IgD-negative memory B cell (primary cell): ENCODE measurements around the gene ELOVL5. TPM values are rescaled to one million over a fixed set of nuclear protein-coding genes. Genes with fewer than 3 reads are reported as not detected.

Experiments used
- H3K27ac Mint-ChIP-seq, 3 donors: one replicate each; pipeline ENCODE4 v1.8.0; 2020 to 2022; ENCODE audit warnings: mild to moderate bottlenecking in 3 of 3, mixed read lengths in 3 of 3, moderate library complexity in 1 of 3
- H3K27me3 Mint-ChIP-seq: one replicate; pipeline ENCODE4 v1.8.0; 2021; ENCODE audit warnings: mixed read lengths
- H3K36me3 Mint-ChIP-seq: one replicate; pipeline ENCODE4 v1.8.0; 2020; ENCODE audit warnings: mild to moderate bottlenecking, mixed read lengths
- H3K4me1 Mint-ChIP-seq, 3 donors: one replicate each; pipeline ENCODE4 v1.8.0; 2020 to 2022; ENCODE audit warnings: mixed read lengths in 3 of 3, mild to moderate bottlenecking in 1 of 3
- H3K4me3 Mint-ChIP-seq, 4 donors: one replicate each; pipeline ENCODE4 v1.8.0; 2020 to 2022; ENCODE audit warnings: mild to moderate bottlenecking in 4 of 4, mixed read lengths in 4 of 4, moderate library complexity in 3 of 4
- H3K9me3 Mint-ChIP-seq, 3 donors: one replicate each; pipeline ENCODE4 v1.8.0; 2020 to 2021; ENCODE audit warnings: mixed read lengths in 3 of 3, mild to moderate bottlenecking in 1 of 3
- polyA plus RNA-seq: library from polyadenylated mRNA; unstranded; fragments of 300-500 nt; fragmentation: Illumina TruSeq; gene quantifications from one replicate; pipeline ENCODE4 v1.2.3, GENCODE V29; 2021

The ELOVL5 gene
- polyA plus RNA-seq, 1 donor from 2014 or later, result 156 TPM

DNA sequence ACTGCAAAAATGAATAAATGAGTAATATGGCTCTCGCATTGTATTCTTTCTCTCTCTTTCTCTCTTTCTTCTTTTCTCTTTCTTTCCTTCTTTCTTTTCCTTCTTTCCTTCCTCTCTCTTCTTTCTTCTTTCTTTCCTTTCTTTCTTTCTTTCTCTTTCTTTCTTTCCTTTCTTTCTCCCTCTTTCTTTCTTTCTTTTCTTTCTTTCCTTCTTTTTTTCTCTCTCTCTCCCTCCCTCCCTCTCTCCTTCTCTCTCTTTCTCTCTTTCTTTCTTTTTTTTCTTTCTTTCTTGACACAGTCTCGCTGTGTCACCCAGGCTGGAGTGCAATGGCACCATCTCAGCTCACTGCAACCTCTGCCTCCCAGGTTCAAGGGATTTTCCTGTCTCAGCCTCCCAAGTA lies 20.3 kb upstream of the ELOVL5 start:
- H3K27me3 Mint-ChIP-seq, result no peaks in the 10 kb centered on the region
- no peaks in the 10 kb centered on the region for H3K36me3 Mint-ChIP-seq
- no peak overlapping the region for H3K27ac Mint-ChIP-seq
- H3K9me3 Mint-ChIP-seq, result peaks cover 0 to 5% (median 2%) of the 10 kb centered on the region in 3 donors
- H3K4me1 Mint-ChIP-seq, result peaks cover 1 to 3% (median 3%) of the 10 kb centered on the region in 3 donors
- no peak overlapping the region for H3K4me3 Mint-ChIP-seq

DNA sequence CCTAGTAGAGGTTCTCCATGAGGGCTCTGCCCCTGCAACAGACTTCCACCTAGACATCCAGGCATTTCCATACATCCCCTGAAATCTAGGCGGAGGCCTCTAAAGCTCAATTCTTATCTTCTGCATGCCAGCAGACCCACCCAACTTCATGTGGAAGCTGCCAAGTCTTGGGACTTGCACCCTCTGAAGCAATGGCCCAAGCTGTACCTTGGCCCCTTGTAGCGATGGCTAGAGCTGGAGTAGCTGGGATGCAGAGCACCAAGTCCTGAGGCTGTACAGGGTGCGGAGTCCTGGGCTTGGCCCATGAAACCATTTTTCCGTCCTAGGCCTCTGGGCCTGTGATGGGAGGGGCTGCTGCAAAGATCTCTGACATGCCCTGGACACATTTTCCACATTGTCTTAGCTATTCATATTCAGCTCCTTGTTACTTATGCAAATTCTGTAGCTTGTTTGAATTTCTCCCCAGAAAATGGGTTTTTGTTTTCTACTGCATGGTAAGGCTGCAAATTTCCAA lies 17.4 kb upstream of the ELOVL5 start:
- no peaks in the 10 kb centered on the region for H3K27me3 Mint-ChIP-seq
- H3K27ac Mint-ChIP-seq, result no peak overlapping the region
- H3K9me3 Mint-ChIP-seq, result peaks cover 0 to 5% (median 2%) of the 10 kb centered on the region in 3 donors
- H3K4me1 Mint-ChIP-seq, result peaks cover 10% of the 10 kb centered on the region in 3 donors
- peaks cover 2% of the 10 kb centered on the region for H3K36me3 Mint-ChIP-seq
- H3K4me3 Mint-ChIP-seq, result peak overlapping the region in 1 of 4 donors; percentile 61

DNA sequence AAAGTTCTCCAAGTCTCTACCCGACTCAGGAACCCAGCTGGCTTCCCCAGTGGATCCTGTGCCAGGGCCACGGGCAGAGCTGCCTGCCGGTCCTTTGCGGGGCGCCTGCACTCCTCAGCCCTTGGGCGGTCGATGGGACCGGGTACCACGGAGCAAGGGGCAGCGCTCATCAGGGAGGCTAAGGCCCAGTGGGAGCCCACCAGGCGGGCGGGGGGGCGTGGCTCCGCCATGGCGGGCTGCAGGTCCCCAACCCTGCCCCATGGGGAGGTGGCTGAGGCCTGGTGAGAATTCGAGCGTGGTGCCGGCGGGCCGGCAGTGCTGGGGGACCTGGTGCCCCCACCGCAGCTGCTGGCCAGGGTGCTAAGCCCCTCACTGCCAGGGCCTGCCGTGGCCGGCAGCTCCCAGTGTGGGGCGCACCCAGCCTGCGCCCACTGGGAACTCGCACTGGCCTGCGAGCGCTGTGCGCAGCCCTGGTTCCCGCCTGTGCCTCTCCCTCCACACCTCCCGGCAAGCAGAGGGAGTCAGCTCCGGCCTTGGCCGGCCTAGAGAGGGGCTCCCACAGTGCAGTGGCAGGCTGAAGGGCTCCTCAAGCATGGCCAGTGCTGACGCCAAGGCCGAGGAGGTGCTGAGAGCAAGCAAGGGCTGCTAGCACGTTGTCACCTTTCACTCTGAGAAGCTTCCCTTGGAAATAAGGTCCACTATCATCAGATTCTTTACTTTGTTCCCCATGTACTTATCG lies 14.8 kb upstream of the ELOVL5 start:
- Mint-ChIP-seq H3K4me3 (no peak overlapping the region), H3K4me1 (peaks cover 21 to 28% (median 26%) of the 10 kb centered on the region in 3 donors), H3K27me3 (no peaks in the 10 kb centered on the region), H3K36me3 (peaks cover 2% of the 10 kb centered on the region), H3K9me3 (peaks cover 0 to 5% (median 2%) of the 10 kb centered on the region in 3 donors), H3K27ac (no peak overlapping the region)

DNA sequence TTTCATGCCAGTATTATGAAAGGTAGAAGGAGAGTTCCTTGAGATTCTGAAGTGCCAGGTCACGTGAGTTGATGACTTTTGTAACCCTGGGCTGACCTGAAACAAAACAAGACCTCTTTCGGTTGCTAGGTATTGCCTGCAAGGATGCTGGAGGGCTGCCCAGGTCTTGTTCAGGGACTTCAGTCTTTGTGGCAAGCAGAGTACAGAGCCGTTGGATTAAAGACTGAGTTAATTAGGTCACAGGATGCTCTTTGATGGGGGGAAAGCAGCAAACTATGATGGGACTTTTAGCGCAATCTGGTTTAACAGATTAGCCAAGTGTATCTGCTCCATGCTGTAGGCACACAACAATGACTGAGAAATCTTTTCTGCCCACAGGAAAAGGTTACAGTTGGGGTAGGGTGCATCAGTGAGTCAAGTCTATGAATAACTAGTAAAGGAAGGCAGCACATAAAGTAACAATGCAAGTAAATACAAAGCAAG lies 12.8 kb upstream of the ELOVL5 start:
- no peaks in the 10 kb centered on the region for H3K27me3 Mint-ChIP-seq
- H3K27ac Mint-ChIP-seq, result peak overlapping the region; percentile 57 to 88 (median 82)
- H3K4me3 Mint-ChIP-seq, result peak overlapping the region in 1 of 4 donors; percentile 76
- peaks cover 34 to 41% (median 34%) of the 10 kb centered on the region in 3 donors for H3K4me1 Mint-ChIP-seq
- H3K9me3 Mint-ChIP-seq, result no peaks in the 10 kb centered on the region
- peaks cover 2% of the 10 kb centered on the region for H3K36me3 Mint-ChIP-seq

DNA sequence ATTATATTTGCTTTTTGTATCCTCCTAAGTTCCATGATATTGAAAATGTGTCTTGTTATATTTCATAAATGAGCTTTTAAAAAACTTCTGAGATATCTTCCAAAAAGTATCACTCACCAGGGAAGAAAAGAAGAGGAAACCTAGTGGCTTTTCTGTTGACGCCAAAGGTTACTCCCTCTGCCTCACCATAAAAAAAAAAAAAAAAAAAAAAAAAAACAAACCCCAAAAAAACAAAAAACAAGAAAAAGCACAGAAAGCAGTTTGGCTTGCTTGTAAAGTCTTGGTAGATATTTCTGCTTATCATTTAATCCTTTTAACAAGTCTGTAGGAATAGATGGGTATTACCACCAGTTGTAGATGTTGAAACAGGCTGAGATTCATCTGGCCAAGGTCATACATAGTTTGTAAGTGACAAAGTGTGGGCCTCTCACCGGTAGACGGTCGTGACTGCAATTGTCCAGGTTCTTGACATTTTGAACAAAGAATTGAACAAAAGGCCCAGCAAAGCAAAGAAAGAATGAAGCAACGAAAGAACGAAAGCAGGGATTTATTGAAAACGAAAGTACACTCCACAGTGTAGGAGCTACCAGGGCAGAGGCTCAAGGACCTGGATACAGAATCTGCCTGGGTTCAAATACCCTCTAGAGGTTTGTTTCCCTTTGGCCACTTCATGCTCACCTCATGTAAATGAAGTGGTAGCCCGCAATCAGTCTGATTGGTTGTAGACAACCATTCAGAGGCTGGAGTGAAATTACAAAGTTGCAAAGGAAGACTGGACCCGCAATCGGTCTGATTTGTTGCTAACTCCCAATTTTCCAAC lies 11.6 kb upstream of the ELOVL5 start:
- Mint-ChIP-seq H3K4me1 (peaks cover 34 to 42% (median 35%) of the 10 kb centered on the region in 3 donors), H3K27me3 (no peaks in the 10 kb centered on the region), H3K4me3 (peak overlapping the region; percentile 89 to 95 (median 92)), H3K36me3 (peaks cover 2% of the 10 kb centered on the region), H3K9me3 (no peaks in the 10 kb centered on the region), H3K27ac (peak overlapping the region; percentile 96 to 98 (median 97))

DNA sequence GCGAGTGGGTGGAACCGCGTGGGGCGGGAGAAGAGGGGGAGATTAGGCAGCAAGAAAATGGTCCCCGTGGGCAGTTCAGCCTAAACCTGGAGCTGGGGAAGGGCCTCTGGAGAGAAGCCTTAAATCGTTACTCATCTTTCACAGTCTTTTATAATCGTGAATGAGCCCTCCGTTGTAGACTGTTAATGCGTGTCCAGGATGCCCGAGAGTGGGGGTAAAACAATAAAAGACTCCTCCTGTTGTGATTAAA lies 11.0 kb upstream of the ELOVL5 start:
- Mint-ChIP-seq H3K4me3 (peak overlapping the region; percentile 89 to 95 (median 92)), H3K27ac (peak overlapping the region; percentile 96 to 98 (median 97)), H3K9me3 (no peaks in the 10 kb centered on the region), H3K4me1 (peaks cover 34 to 42% (median 35%) of the 10 kb centered on the region in 3 donors), H3K27me3 (no peaks in the 10 kb centered on the region), H3K36me3 (peaks cover 2% of the 10 kb centered on the region)

DNA sequence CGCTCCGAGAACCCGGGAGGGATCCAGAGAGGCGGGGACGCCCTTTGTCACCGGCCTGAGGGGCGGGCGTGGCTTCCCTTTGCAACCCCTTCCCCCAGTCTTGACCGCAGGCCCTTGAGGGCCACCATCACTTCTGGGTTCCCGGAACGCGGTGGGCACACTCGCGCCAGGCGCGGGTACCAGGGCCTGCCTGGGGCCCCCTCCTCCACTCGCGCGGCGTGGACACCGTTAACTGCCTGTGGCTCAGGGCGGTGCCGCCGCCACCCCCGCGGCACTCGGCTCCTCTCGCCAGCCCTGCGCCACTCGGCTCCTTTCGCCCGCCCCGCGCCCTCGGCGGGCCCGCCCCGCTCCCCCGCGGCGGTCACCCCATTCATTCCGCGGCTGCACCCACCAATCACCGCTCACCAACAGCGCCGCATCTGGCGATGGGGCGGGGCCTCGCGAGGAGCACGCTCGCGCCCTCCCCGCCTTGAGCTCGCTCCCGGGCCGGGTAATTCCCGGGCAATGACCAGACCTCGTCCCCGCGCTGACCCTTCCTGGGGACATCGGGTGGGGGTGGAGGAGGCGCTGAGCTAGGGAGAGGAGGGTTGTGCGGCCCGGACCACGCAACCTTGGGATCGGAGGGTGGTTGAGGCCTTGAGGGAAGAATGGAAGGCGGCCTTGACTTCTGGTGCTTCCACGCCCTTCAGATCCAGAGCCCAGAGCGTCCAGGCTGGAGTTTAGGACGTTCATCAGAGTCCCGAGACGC lies 10.5 kb upstream of the ELOVL5 start:
- Mint-ChIP-seq H3K4me1 (peaks cover 34 to 42% (median 35%) of the 10 kb centered on the region in 3 donors), H3K27me3 (no peaks in the 10 kb centered on the region), H3K4me3 (peak overlapping the region; percentile 89 to 95 (median 92)), H3K36me3 (peaks cover 4% of the 10 kb centered on the region), H3K27ac (peak overlapping the region; percentile 96 to 99 (median 98)), H3K9me3 (no peaks in the 10 kb centered on the region)

DNA sequence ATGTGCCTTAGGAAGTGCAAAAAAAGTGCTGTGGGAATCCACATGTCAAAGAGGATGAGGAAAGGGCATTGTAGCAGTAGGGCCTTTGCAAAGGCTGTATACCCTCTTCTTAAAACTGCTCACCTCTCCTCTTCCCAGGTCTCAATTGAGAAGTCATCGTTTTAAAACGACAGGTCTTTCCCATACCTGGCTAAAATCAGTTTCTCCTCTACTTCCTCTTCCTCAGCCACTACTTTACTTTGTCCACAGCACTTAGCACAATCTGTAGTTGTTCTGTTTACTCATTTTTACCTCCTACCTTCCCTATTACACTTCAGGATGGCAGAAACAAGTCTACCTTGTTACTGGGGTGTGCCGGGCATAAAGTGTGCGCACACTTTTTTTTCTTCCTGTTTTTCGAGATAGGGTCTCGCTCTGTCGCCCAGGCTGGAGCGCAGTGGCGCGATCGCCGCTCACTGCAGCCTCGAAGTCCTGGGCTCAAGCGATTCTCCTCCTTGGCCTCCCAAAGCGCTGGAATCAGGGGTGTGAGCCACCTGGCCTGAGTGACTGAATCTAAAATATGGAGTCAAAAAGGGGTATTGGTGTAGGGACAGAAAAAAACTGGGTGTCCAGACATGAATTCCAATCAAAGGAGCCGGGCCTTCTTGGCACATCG lies 9.8 kb upstream of the ELOVL5 start:
- peaks cover 6% of the 10 kb centered on the region for H3K36me3 Mint-ChIP-seq
- peak overlapping the region; percentile 96 to 99 (median 98) for H3K27ac Mint-ChIP-seq
- H3K4me1 Mint-ChIP-seq, result peaks cover 34 to 42% (median 35%) of the 10 kb centered on the region in 3 donors
- H3K4me3 Mint-ChIP-seq, result peak overlapping the region; percentile 89 to 95 (median 92)
- H3K9me3 Mint-ChIP-seq, result no peaks in the 10 kb centered on the region
- H3K27me3 Mint-ChIP-seq, result no peaks in the 10 kb centered on the region

DNA sequence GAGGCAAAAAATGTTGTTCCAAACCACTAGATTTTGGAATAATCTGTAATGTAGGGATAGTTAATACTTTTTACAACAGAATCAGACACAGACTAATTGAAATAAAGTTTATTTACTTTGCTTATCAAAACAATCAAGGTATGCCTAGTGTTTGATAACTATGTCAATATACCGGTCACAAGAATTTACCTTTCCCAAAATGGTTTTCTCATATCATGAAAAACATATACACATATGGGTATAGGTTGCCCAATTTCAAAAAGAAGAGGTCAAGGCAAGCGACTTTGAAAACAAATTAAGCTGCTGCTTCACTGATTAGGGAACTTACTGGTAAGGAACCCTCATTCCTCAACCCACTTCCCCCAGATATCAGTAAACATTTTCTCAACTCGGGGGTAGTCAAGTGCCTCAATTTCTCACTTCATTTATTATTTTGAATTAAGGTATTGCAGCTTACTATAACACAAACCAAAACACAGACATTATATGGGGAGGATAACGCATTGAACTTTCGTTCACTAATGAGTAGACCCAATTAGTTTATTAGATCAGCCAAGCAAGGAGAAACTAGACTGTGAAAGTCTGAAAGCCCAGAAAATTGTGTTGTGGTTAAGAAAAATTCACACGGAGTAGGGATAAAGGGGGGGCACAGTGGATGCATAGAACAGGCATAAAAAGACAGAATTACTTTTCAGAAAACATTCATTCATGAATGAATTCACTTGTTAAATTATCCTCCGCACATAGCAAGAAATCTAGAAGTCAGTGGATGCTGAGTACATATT lies 9.0 kb upstream of the ELOVL5 start:
- Mint-ChIP-seq H3K36me3 (peaks cover 7% of the 10 kb centered on the region), H3K4me3 (peak overlapping the region; percentile 63 to 90 (median 86)), H3K27me3 (no peaks in the 10 kb centered on the region), H3K27ac (peak overlapping the region; percentile 96 to 99 (median 98)), H3K4me1 (peaks cover 34 to 42% (median 36%) of the 10 kb centered on the region in 3 donors), H3K9me3 (no peaks in the 10 kb centered on the region)

DNA sequence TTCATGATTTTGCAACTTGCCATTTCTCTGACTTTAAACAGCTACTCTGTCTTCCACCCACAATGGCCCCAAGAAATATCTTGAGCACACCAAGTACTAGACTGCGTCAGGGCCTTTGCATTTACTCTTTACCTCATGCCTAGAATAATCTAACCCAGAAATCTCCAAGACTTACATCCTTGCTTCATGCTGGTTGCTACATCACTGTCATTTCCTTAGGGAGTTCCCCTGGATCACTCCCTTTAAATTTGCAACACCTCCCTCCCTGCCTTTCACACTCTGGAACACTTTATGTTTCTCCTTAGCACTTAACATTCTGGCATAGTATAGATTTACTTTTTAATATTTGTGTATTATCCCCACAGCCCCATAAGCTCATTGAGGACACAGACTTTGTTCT lies 4.9 kb upstream of the ELOVL5 start:
- Mint-ChIP-seq H3K36me3 (peaks cover 5% of the 10 kb centered on the region), H3K27ac (peak overlapping the region in 1 of 3 donors; percentile 55)

DNA sequence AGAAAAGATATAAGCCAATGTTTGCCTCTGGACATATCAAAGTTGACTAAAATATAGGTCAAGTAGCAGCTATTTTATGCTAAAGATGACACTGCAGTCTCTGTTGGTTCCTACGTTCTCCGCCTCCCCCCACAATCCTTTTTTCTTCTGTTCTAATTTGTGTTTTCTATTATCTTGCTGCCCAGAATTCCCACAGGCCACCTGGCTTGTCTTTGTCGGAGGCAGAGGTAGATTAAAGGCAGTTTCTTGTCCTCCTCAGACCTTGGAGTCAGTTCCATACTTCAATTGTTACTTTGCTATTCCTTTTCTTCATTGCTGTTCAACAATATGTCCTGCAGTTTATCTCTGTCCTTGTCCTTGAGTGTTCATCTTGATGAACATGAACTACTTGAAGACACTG lies 3.6 kb upstream of the ELOVL5 start:
- Mint-ChIP-seq H3K27me3 (no peaks in the 10 kb centered on the region), H3K36me3 (peaks cover 5% of the 10 kb centered on the region), H3K27ac (no peak overlapping the region), H3K4me1 (peaks cover 4 to 16% (median 13%) of the 10 kb centered on the region in 3 donors), H3K4me3 (peak overlapping the region in 1 of 4 donors; percentile 35), H3K9me3 (no peaks in the 10 kb centered on the region)

More for the DNA sequence above, 4.9 kb upstream of the ELOVL5 start:
- peaks cover 14 to 28% (median 25%) of the 10 kb centered on the region in 3 donors for H3K4me1 Mint-ChIP-seq
- no peaks in the 10 kb centered on the region for H3K27me3 Mint-ChIP-seq
- H3K4me3 Mint-ChIP-seq, result no peak overlapping the region
- no peaks in the 10 kb centered on the region for H3K9me3 Mint-ChIP-seq

DNA sequence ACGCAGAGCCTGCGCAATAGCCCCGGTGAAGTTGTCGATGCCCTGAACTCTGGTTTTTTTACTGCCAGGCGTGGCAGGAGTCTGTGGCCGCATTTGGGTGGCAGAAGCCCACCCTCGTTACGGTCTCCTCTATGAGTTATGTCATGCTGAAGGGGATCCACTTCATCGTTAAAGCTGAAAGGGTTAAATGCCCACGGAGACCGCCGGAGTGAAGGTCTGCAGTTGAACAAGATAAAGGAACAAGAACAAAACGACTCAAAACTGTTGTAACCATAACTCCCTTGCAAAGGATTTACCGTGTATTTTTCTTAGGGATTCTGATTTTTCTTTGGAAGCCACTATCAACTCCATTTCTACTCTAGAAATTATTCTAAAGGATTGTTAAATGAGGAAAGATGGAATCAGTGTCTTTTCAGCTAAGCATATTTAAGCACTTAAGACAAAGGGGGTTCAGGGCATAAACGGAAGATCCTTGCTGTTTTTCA lies 501 bp upstream of the ELOVL5 start:
- H3K36me3 Mint-ChIP-seq, result peaks cover 8% of the 10 kb centered on the region
- peak overlapping the region; percentile 82 to 98 (median 96) for H3K4me3 Mint-ChIP-seq
- H3K4me1 Mint-ChIP-seq, result peaks cover 15 to 37% (median 34%) of the 10 kb centered on the region in 3 donors
- H3K9me3 Mint-ChIP-seq, result no peaks in the 10 kb centered on the region
- H3K27ac Mint-ChIP-seq, result peak overlapping the region; percentile 87 to 99 (median 98)
- no peaks in the 10 kb centered on the region for H3K27me3 Mint-ChIP-seq

DNA sequence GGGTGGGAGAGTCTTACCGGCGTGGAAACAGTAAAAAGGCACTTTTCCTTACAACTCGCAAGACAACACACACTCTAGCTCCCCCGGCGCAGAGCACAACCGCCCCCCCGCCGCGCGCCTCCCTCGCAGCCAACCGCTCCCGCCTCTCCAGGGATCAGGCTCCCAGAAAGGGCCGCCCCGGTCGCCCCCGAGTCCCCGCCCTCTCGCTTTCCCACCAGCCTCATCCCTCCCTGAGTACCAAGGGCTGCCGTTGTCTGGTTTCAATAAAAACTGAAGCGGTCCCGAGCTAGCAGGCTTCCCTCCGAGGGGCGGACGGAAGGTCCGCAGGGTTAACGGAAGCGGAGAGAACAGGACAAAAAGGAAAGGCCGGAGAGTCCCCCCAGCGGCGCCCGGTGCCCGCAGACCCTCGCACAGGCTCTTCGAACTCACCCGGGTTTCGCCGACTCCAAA lies 804 bp downstream of the ELOVL5 start:
- Mint-ChIP-seq H3K27me3 (no peaks in the 10 kb centered on the region), H3K27ac (peak overlapping the region; percentile 87 to 95 (median 95)), H3K9me3 (no peaks in the 10 kb centered on the region), H3K36me3 (peaks cover 5% of the 10 kb centered on the region), H3K4me3 (peak overlapping the region; percentile 82 to 98 (median 96)), H3K4me1 (peaks cover 26 to 49% (median 45%) of the 10 kb centered on the region in 3 donors)
